HG02571 (cell line): Measurements from ENCODE around the gene UTS2B.

Source experiments
- ATAC-seq: cut with Tn5 transposase; IDR thresholded peaks from one replicate; pipeline ENCODE4 v1.9.1; 2021; ENCODE audit warnings: mild to moderate bottlenecking, moderate library complexity; ENCODE audit not compliant: unreplicated experiment

Gene UTS2B

DNA sequence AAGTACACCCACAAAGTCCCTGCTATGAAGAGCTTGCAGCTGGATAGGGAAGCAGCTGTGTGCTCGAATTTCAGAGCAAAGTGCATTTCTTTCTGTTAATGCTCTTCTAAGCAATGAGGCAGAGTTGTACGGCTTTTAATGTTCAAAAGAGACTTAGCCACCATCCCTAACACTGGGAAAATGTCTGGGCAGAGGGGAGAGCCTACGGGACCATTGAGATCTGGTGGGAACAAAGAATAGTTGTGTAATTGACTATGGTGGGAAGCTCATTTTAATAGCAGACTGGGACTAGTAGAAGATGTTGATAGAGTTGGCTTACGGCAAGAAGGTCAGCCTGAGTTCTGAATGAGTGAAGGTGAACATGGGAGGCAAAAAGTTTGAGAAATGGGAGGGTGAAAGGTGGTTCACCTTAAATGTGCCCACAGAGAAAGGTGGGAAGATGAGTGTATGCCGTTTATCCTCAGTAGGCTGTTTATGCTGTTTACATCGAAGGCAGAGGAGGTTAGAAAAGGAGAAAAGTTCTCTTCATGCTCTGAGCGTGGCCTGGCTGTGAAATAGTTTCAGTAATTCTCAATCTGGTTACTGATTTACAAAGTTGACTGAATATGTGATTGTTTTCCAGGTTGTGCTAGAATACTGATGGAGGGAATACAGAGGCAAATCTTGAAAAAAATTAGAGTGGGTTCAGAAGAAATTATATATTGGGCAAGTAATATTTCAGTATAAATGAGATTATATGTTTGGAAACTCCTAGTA is 22.9 kb upstream of the UTS2B start:
- ATAC-seq, result no peak

DNA sequence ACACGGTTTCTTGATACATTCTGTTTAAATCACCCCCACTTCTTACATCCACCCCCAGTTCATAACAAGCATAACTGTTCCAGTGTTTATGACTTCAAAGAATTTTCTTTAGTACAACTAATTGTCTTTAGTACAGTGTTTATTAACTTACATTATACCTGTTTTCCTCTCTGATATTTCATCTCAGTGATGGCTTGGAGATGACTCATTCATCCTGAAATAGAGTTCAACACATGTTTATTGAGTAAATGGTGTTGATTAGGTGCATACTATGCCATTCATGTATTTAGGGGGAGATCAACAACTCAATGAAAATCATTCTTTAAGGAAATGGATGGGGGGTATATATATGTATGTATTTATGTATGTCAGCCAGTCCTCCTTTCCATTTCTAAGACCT is 21.7 kb upstream of the UTS2B start:
- ATAC-seq, result no peak

DNA sequence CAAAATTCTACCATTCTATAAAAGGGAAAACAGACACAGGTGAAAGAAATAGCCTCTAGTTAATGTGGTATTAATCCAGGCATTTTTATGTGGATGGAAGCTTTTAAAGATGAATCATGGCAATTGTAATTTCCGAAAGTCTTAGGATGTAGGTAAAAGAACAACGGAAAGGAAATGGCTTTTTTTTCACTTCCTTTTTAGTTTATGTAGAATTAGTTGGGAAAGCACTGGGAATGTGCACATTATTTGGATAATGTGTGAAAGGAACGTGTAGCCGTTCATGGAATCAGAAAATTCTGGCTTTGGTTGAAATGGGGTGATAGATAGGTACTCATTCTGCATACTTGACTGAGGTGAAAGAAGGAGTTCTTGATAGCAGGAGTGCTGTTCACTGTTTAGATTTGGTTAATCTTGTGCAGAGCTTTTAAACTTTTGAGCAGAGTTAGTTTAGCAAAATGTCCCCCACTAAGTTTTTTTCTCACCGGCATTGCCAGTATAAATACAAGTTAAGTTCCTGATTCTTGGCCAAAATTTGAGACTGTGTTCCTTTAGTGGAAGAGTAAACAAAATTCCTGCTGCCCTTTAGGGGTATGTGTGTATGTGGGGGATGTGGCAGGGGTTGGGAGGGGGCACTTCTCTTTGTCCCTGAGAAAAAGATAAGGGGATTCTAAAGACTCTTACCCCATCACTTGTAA is 20.2 kb upstream of the UTS2B start:
- ATAC-seq, result no peak

DNA sequence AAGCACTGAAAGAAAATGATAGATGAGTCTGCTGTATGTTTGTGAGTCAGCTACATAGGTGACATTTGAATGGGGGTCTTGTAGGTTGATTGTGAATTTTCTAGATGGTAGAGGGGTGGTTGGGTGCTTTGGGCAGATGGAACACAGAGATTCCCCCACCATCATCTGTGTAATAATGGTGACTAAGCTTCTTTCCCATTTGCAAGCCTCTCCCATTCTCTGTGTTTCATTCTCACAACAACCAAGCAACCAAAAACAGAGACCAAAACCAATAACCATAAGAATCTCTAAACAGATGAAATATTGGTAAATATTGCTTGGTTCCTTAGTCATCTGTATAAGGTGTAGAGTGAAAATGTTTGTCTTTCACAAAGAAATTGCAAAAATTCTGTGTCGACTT is 17.8 kb upstream of the UTS2B start:
- ATAC-seq, result peak; percentile 43

DNA sequence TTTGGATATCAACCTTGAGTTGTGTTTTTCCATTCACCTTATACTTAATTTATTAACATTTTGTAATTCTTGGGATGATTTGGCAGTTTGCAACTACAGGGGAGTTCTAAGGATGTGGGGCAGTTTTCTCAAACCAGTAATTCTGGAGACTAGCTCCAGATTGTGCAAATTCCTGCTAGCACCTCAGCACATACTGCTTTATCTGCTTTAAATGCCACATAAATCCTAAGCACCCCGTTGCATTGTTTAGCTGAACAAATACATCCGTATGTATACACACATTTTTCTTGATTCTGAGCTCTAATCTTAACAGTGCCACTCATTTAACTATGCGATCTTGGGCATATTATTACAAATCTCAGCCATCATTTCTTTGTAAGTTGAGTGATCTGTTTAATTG is 16.9 kb upstream of the UTS2B start:
- ATAC-seq, result no peak

DNA sequence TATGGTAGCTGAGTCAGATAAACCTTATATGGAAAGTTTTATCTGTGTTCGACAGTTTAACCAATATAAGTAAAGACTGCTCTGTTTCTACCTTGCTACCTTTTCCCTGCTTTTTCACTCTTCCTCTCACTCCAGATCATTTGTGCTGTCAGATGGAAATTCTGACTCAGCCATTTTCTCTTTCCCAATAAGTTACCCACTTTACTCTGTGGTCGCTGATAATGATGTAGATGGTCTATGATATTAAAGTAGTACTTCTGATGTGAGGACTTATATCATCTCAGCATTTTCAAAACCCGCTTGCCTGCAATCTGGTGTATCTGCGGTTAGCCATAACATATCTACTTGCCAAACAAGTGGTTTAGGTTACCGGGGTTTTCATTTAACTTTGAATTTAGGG is 15.0 kb upstream of the UTS2B start:
- ATAC-seq, result no peak

DNA sequence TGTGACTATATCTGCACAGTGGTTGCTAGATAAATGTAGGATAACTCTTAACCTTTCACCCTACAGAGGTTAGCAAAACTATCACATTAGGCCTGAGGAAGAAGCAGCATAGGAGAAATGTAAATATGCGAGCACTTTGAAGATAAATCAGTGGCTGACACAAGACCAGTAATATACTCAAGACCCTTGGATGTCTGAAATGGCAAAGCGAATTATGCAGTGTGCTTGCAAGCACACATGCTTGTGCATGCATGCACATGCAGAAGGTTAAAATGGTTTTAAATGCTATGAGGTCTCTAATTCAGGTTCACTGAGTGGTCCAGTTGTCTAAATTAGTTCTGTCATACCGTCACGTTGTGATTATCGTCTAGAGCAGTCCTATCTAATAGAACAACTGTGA is 13.6 kb upstream of the UTS2B start:
- no peak for ATAC-seq

DNA sequence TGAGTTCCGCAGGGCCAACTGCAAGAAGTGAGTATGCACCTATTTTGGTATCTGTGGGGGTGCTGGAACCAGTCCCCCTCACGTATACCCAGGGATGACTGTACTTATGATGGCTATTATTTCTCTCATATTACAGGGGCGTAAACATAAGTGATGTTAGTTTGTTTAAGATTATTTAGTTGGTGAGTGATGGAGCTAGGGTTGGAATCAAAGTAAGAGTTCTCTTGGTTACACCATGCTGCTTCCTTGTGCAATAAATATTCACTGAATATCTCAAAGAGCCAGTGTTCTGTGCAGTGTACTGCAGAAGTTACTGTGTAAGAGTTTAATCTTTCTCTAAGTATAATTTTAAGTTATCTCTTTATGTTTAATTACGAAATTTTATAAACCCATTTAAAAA is 12.8 kb upstream of the UTS2B start:
- no peak for ATAC-seq

DNA sequence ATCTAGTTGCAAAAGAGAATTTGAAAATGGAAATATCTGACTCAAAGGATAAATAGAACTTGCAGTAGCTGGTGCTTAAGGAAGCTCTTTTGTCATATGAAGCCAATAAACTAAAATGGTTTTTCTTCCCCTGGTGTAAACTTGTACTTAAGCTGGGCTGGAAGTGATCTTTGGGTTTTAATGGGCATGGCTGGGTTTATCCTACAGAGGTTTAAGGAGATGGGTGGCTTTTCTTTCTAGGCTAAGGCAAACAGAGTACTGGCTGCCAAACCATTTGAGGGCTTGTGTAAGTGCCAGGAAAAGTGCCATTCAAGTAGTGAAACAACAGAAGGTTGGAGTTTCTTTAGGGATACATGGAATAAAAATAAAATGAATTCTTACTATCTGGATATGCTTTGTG is 12.1 kb upstream of the UTS2B start:
- no peak for ATAC-seq

DNA sequence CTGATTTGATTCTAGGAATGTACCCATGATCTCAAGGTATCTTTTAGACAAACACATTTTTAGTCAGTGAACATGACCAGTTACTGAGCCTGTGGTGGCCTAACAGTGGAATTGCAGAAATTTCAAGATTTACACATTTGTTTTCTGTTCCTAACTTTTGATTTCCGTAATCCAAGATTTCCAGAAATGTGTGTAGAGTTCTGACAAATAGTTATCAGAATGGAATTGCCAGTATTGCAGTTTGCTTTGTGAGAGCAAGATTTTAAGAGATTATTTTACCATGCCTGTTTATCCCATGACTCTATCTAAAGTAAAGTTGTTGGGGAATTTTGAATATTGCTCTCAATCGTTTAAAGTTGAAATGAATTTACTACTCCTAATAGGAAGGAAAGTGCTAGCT is 11.7 kb upstream of the UTS2B start:
- no peak for ATAC-seq

DNA sequence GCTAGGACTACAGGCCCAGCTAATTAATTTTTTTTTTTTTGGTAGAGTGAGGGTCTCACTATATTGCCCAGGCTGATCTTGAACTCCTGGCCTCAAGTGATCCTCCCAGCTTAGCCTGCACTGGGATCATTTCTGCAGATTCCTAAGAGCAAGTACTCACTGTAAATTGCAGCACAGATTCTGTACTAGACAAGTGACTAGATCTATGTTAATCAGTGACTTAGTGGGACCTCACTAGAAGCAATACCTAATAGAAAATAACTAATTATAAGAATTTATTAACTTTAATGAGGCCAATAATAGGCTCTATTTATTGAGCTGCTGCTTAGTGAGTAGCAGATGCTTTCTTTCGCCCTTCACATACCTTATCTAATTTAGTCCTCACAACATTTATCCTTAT is 10.6 kb upstream of the UTS2B start:
- ATAC-seq, result no peak

DNA sequence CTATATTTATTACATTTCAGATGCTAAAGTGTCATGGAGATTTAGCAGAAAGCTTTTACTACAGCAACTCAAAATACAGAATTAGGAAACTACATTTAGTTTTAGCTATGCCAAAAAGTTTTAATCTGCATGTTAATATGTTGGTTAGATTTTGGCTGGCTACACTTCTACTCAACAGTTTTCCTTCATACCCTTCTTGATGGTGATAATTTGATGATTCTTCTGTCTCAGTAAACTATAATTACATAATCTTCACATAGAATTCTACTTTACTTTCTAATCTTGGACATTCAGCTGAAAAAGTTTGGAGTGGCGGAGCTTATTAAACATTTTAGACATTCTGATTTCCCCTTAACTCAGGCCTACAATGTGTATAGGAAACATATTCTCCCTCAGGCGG is 10.0 kb upstream of the UTS2B start:
- no peak for ATAC-seq

DNA sequence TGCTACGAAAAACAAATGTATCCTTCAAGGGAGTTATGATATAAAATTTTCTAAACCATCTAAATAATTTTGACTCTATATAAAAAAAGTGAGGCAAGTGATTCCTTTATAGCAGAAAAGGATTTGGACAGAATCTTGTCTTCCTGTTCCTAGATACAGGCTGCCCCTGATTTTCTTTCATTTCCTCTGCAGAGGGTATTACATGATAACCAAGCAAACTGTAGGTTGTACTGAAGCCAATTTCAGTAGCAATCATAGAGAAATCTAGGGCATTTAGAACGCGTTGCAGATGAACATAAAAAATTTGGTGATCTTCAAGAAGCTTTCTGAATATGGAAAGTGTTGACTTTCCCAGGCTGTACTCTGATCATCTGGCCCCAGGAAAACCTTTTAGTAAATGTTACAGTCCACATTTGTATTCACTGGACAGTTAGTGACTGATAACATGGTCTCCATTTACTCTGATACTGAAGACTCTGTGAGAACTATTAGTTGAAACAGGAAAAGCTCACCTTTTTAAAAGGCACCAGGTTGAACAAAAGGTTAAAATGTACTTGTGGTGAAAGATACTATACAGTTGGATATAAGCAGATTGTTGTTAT is 9.1 kb upstream of the UTS2B start:
- ATAC-seq, result no peak

DNA sequence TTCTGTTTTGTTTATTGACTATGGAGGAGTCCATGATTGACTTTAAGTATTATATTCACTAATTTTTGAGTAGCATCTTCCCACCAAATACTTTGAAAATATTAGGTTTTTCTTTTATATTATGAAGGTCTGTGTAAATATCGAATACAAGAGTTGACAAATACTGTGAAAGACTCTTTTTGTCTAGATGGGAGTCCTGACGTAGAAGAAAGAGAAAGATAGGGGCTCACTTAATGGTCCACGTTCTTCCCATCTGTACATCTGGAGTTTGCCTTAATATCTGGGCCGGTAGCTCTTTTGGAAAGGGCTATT is 7.8 kb upstream of the UTS2B start:
- no peak for ATAC-seq

DNA sequence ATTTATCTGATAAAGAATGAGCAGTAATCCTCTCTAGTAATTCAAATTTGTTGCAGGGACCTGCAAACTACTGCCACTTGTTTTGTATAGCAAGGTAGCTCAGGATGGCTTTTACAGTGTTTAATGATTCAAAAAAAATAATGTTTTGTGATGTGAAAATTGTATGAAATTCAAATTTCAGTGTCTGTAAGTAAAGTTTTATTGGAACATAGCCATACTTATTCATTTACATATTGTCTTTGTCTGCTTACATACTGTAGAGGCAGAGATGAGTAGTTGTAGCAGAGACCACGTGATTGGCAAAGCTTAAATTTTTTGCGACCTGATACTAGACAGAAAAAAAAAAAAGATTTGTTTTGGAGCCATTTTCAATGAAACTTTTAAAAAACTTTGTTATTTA is 6.5 kb upstream of the UTS2B start:
- no peak for ATAC-seq

DNA sequence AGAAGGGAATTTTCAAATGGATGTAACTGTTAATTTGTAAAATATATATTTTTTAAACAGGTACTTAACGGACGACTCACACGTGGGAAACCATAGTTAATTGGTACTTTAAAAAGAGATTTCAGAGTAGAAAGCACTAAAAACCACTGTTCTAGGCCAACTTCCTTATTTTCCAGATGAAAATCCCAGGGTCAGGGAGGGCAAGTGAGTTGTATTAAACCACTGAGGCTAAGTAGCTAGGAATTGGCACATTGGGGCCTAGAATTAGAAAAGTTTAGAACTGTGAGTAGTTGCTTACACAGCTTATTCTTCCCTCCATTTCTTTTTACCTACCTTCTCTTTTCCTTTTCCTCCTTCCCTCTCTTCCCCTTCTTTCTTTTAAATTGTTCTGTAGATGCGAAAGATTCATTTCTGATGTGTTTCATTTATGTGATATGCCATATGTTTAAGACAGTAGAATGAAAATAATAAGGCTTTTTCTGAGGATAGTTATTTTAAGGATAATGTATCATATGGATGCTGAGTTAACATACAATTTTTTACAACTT is 4.1 kb upstream of the UTS2B start:
- ATAC-seq, result no peak

DNA sequence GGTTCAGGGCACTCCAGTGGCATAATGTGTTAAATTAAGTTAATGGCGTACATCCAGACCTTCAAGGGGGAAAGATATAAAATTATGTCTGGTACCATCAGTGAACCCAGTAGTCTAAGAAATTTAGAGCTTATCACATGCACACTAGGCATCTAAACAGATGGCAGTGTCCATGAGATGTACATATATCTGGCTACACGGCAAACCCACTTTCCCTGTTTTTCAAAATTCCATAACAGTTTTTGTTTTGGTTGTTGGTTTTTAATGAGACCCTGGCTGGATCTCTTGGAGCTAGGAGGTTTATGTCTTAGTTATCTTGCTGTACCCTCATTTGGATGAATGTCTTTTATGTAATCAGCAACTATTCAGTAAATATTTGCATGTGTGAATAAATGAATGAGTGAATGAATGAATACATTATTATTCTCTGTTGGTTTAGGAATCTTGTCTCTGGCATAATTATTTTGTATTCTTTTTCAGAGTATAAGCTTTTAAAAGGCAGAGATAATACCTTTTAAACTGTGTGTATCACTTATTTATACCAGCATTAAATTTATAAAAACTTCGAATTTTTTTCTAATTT is 3.1 kb upstream of the UTS2B start:
- no peak for ATAC-seq

DNA sequence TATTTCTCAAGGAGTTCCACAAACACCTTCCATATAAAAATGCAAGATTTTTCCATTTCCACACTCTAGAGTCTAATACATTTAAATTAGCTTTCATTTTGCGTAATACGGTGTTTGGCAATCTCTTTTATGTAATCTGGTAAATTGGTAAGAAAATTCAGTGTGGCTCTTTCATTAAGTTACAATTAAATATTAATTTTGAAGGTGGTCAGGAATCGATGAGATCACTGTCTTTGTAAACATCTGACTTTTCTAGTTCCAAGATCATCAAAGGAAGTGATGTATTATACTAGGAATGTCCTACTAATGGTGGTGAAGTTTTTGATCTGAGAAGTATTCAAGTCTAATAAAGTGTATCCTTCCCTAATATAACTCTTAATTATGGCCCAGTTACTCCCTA is 1.1 kb upstream of the UTS2B start:
- no peak for ATAC-seq

DNA sequence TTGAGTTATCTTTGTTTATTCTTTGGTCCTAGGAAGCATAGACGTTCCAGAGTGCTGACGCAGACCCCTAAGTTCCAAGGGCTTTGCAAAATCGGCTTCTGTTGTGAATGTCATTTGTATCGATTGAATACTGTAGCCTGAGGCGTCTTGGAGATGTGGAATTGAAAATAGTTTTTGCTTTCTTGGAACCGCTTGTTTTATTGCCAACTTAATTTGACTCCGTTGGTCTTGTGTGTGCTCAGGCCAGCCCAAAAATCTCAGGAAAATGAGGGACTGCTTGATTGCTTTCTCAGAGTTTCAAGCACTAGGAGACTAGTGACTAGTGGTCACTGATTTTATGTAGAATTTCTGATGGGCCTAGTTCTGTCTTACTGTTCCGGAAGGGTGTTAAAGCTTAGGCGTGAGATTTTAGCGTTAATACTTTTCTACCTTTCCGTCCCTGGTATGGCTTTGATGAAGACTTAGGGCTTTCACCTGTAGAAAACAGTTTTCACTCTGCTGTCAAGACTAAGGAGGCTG is 263 bp upstream of the UTS2B start:
- no peak for ATAC-seq

DNA sequence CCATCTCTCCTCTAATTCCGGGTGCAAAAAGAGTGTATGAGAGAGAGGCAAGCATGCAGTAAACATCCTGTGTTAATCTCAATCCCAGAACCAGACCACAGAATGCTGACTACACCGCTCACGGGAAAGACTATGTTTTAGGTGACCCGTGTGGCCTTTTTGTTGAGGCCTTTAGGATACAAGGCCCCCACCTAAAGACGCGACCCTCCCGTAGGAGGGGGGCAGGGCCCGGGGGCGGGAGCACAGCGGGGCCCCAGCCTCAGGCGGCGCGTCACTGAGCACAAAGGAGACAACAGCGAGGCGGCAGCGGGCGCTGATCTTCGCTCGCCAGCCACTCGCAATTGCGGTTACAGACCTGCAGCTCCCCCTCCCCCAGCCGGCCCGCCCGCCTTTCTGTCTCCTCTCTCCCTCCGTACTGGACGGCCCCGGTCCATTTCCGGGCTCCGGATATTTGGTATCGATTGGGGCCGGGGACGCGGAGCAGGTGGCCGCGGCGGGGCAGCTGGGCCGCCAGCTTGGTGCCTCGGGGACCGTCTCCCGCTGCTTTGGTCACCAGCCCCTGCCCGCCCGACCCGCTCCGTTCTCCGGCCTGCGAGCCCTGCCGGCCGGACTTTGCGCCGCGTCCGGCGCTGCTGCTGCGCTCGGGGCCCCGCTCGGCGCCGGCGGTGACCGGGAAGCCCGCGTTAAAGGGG is 1.2 kb downstream of the UTS2B start, which contains the start of gene CCDC50:
TSS of gene CCDC50 (plus strand) at position 433 of the 692 bp plus-strand sequence. CDS start 281 bp downstream, outside the sequence.
- peak; percentile 72 for ATAC-seq

DNA sequence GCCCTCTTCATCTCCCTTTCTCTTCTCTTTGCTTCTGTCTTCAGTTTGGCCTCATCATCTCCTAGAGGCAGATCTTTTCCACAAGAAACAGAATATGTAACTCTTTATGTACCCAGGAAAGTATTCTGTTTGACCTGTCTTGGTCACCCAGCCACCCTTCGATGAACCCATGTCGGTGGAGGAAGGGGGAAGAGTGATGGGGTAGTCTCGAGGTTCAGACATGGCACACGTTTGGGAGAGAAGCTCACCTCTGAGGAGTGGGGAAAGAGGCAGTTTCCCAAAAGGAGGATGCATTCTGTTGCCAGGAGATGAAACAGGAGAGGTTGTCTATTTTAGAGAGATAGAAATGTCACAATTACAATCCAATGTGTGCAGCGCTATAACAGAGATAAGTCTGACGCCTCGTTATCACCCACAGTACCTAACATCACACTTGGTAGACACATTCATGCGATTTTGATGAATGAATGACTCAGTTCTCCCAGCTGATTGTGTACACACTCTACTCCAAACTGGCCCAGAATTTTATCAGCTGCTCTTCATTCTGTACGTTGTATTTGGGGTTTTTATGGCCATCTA is 1.9 kb downstream of the UTS2B start:
- ATAC-seq, result no peak
